T1000 (cell line): Measurements from ENCODE around the gene ME3.

Experiments used
- DNase-seq: peaks from one replicate; lab custom pipeline; 2025; ENCODE audit warnings: mixed read lengths; lab: John Stamatoyannopoulos, UW

Gene ME3

GRCh38 chr11:86514453-86514852, 158.0 kb downstream of the ME3 start:
- DNase-seq: no peak

GRCh38 chr11:86513746-86514373, 158.6 kb downstream of the ME3 start:
- DNase-seq: no peak

GRCh38 chr11:86513138-86513537, 159.3 kb downstream of the ME3 start:
- DNase-seq: no peak

GRCh38 chr11:86511086-86511551, 161.3 kb downstream of the ME3 start:
- DNase-seq: no peak

- no peak for DNase-seq
Observed at GRCh38 chr11:86510674-86511073, 161.7 kb downstream of the ME3 start.

- DNase-seq: no peak
Observed at GRCh38 chr11:86510097-86510496, 162.3 kb downstream of the ME3 start.

- DNase-seq: no peak
Observed at GRCh38 chr11:86509588-86509974, 162.8 kb downstream of the ME3 start.

DNA sequence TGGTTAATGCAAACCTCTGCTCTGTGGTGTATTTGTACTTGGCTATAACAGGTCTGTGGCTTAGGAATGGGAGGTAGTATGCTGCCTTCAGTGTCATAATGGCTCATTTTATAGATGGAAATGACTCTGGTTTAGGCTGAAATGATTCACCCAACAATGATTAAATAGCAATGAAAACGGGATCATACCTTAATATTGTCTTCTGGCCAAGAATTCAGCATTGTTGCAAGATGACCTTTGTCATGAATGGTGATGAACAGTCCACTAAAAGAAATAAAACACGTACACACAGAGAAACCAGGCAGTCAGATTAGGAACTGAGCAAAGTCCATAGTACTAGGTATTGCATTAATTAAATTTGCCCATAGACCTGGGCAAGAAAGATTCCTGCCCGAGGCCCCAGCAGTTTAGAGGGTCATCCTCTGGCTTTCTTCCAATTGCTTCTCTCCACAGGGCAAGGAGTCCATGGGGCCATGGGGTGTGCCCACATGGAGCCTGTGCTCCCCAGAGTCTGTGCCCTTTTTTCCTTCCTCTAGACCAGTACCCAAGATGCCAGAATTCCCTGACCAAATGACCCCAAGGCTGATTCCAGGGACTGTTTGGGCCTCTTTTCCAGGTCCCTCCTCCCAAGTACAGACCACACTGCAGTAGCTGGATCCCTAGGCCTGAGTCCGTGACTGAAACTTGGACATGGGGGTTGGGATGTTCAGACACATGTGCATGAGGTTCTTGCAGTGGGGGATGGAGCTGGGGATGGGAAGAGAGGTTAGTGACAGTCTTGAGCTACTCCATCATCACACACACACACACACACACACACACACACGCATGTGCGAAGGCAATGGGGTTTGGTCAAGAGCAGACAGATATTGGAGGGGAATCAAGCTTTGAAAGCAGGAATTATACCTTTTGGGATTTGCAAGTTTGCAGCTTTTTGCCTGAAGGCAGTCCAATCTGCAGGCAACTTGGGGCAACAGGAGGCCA, 163.5 kb downstream of the ME3 start:
- no peak for DNase-seq

- DNase-seq: no peak
Observed at GRCh38 chr11:86507249-86507845, 165.1 kb downstream of the ME3 start.

DNA sequence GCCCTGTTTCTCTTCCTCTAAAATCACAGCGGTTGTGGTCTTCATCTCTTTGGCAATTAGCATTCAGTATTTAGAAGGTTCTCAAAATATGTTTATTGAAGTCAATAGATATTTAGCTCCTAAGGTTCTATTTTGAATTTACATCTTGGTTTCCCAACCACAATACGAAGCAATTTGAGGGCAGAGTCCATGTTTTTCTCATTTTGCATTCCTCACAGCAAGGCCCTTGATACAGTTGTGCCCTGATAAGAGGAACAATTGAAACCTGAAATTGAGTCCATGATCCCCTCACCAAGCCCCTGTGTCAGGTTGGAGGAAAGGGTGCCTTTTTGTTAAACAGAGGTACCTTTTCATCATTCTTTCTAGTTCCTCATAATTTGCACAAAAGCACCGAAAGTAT, 166.2 kb downstream of the ME3 start:
- DNase-seq: no peak

DNA sequence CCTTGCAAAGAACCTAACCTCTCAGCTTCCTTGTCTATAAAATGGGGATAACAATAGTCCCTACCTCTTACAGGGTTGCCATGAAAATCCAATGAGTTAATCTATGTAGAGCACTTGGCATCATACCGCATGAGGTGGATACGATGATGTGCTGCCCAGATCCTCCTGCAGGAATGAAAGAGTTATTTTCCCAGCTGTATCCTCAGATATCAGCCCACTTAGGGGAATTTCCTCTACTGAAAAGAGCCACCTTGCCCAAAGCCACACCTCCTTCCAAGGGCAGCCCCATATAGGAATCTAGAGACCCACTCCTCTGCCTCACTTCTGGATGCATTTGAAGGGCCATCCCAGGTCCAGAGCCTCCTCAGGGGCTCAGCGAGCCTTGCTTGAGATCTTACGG, 169.3 kb downstream of the ME3 start:
- DNase-seq: no peak

- DNase-seq: no peak
Observed at GRCh38 chr11:86502137-86502642, 170.2 kb downstream of the ME3 start.

GRCh38 chr11:86500500-86501140, 171.8 kb downstream of the ME3 start:
- DNase-seq: no peak

GRCh38 chr11:86499723-86500129, 172.7 kb downstream of the ME3 start:
- DNase-seq: no peak

DNA sequence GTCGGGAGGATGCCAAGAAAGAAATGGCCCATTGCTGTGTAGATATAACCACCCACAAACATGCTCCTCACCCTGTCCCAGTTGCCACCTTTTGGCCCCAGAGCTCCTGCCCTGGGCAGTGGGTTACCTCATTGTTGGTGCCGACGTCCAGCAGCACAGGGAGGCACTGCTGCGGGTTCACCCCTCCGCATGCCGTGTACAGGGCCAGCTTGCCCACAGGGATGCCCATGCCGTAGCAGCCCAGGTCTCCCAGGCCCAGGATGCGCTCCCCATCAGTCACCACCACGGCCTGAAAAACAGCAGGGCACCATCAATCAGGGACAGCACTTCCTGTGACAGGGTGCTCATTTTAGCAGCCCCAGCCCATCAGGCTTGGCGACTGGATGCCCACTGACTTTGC, 174.6 kb downstream of the ME3 start:
- no peak for DNase-seq

DNA sequence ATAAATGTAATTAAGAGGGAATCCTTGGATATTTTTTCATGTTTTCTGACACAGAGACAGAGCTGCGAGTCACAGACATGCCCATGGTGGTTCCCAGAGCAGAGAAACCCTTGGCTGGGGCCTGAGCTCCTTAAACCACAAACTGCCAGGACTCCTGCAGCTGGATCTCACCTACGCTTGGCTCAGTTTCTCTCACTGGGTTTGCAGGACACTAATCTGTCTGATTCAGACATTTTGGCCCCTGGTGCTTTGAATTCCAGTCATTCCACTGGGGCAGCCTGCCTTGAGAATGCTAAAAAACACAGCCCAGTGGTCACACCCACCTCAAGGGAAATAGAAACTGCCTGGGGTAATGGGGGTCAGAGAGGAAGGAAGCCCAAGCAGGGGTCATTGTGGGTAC, 175.1 kb downstream of the ME3 start:
- no peak for DNase-seq

- no peak for DNase-seq
Observed at GRCh38 chr11:86495351-86495750, 177.1 kb downstream of the ME3 start.

- no peak for DNase-seq
Observed at GRCh38 chr11:86492370-86493010, 179.9 kb downstream of the ME3 start.

GRCh38 chr11:86491027-86491426, 181.4 kb downstream of the ME3 start:
- no peak for DNase-seq

DNA sequence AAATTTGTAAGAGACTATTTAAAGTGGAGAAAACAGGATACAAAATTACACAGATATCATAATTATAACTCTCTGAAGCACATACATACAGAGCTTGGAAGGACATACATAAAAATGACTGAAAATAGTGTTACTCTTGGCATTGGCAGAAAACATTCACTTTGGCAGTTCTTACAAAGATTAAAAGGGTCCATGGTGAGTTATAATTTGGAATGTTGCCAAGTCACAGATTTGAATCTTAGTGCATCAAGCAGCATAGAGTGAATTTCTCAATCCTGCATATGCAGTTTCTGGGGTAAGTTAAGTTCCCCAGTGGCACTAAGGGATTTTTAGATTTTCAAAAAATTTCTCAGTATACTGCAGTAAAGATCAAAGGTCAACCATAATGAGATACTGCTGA, 181.8 kb downstream of the ME3 start:
- DNase-seq: no peak

GRCh38 chr11:86489442-86489841, 183.0 kb downstream of the ME3 start:
- no peak for DNase-seq

DNA sequence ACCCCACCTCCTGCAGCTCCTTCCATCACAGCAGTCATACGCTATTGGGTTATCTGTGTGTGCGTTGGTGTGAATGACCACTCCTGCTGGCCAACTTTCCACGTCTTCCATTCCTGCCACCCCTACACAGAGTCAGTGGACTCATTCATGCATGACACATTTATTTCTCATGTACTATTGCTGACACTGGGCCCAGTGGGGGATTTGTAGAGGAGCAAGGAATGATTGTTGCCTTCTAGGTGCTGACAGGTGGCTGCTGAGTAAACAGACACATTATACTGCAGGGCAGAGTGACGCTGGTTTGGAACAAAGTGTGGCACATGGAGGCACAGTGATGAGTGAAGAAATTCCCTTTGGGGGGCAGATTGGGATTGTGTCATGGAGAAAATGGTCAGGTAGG, 183.9 kb downstream of the ME3 start:
- DNase-seq: no peak
